Natural killer cell (primary cell): ENCODE measurements around the gene KCNH1. TPM values are rescaled to one million over a fixed set of nuclear protein-coding genes. Genes with fewer than 3 reads are reported as not detected.

ENCODE experiments used
- ATAC-seq, 3 donors: fragments of 150-1000 bp in 2 of 3; fragments of 200-7000 bp in 1 of 3; cut with Tn5 transposase; 1 replicate in 1 of 3; 2 replicates in 2 of 3; pipeline ENCODE4 v1.10.0; 2021; ENCODE audit warnings: mild to moderate bottlenecking in 2 of 3, moderate library complexity in 2 of 3
- DNase-seq, 2 donors: peaks; one replicate each; pipeline versions ENCODE4 v3.0.0 to v3.0.0-alpha.2; 2013 to 2021; ENCODE audit warnings: mixed read lengths in 1 of 2
- H3K27ac ChIP-seq: one replicate; pipeline ENCODE4 v1.5.1; 2013; ENCODE audit warnings: mild to moderate bottlenecking, low read length
- H3K27me3 ChIP-seq: one replicate; pipeline ENCODE4 v1.6.1; 2013; ENCODE audit warnings: low read length; ENCODE audit not compliant: control insufficient read depth, insufficient read depth
- H3K36me3 ChIP-seq: one replicate; pipeline ENCODE4 v1.6.1; 2013; ENCODE audit warnings: low read length; ENCODE audit not compliant: control insufficient read depth, insufficient read depth
- H3K4me1 ChIP-seq: one replicate; pipeline ENCODE4 v1.6.1; 2013; ENCODE audit warnings: low read length; ENCODE audit not compliant: control insufficient read depth, insufficient read depth
- H3K4me3 ChIP-seq: one replicate; pipeline ENCODE4 v1.5.1; 2013; ENCODE audit warnings: low read length
- H3K9me3 ChIP-seq: one replicate; pipeline ENCODE4 v1.6.1; 2013; ENCODE audit warnings: low read length; ENCODE audit not compliant: control insufficient read depth, insufficient read depth
- H3K27ac Mint-ChIP-seq, 2 donors: one replicate each; pipeline ENCODE4 v1.8.0; 2022; ENCODE audit warnings: mild to moderate bottlenecking in 2 of 2, mixed read lengths in 2 of 2, moderate library complexity in 1 of 2
- H3K27me3 Mint-ChIP-seq, 2 donors: one replicate each; pipeline ENCODE4 v1.8.0; 2022; ENCODE audit warnings: low read depth in 2 of 2, mixed read lengths in 2 of 2
- H3K36me3 Mint-ChIP-seq: one replicate; pipeline ENCODE4 v1.8.0; 2022; ENCODE audit warnings: mixed read lengths
- H3K4me1 Mint-ChIP-seq, 2 donors: one replicate each; pipeline ENCODE4 v1.8.0; 2022; ENCODE audit warnings: mixed read lengths in 2 of 2
- H3K4me3 Mint-ChIP-seq: one replicate; pipeline ENCODE4 v1.8.0; 2022; ENCODE audit warnings: mild to moderate bottlenecking, moderate library complexity, mixed read lengths
- H3K9me3 Mint-ChIP-seq, 2 donors: one replicate each; pipeline ENCODE4 v1.8.0; 2022; ENCODE audit warnings: mixed read lengths in 2 of 2
- CTCF ChIP-seq: fragments of 200-600 bp; IDR thresholded peaks from one replicate; pipeline ENCODE4 v1.8.0; 2022; ENCODE audit warnings: antibody characterized with exemption
- WGBS: methylation state at CpG from one replicate; pipeline ENCODE4 v1.1.7; 2013; ENCODE audit warnings: missing lambda C conversion rate; ENCODE audit not compliant: insufficient coverage; 5-methylcytosine and 5-hydroxymethylcytosine counted together
- intact Hi-C: fragments of 100-400 bp; cut with micrococcal nuclease; formaldehyde crosslinking; loops from one replicate; pipeline ENCODE4 v1.14.2; 2022
- total RNA-seq, 4 donors: library from RNA; stranded (reverse); fragments of 120-200 nt in 1 of 4; gene quantifications; one replicate each; pipeline versions ENCODE4 v1.2.3 to v1.2.4, GENCODE V29; 2013 to 2022

The KCNH1 gene
- total RNA-seq, 3 donors from 2014 or later (not counting 1 experiment from before 2014, with no cell fraction given) = not detected

- Histone ChIP-seq H3K9me3 (no peaks in the 10 kb centered on the region), H3K4me3 (no peak overlapping the region), H3K27me3 (no peaks in the 10 kb centered on the region), H3K27ac (no peak overlapping the region), H3K4me1 (no peaks in the 10 kb centered on the region), H3K36me3 (no peaks in the 10 kb centered on the region)
- TF ChIP-seq CTCF = no peak
- ATAC-seq (no peak), DNase-seq (no peak)
- intact Hi-C loops = no loop called here
- WGBS = 90% methylated on average over 5 of the region's 5 CpGs
- Mint-ChIP-seq H3K27me3 (peaks cover 0 to 3% of the 10 kb centered on the region in 2 donors), H3K36me3 (no peaks in the 10 kb centered on the region), H3K9me3 (peaks cover 0 to 2% of the 10 kb centered on the region in 2 donors), H3K4me3 (no peak overlapping the region), H3K4me1 (no peaks in the 10 kb centered on the region), H3K27ac (no peak overlapping the region)
Observed at GRCh38 chr1:210826686-210827085, 307.3 kb downstream of the KCNH1 start.

- H3K27ac ChIP-seq = no peak overlapping the region
- Mint-ChIP-seq H3K9me3 (no peaks in the 10 kb centered on the region), H3K4me3 (no peak overlapping the region), H3K4me1 (no peaks in the 10 kb centered on the region), H3K27me3 (peaks cover 0 to 4% of the 10 kb centered on the region in 2 donors), H3K27ac (no peak overlapping the region), H3K36me3 (no peaks in the 10 kb centered on the region)
- ATAC-seq (no peak), DNase-seq (no peak)
- H3K27me3 ChIP-seq = no peaks in the 10 kb centered on the region
- TF ChIP-seq CTCF = no peak
- intact Hi-C loops = no loop called here
- H3K36me3 ChIP-seq = no peaks in the 10 kb centered on the region
- no peaks in the 10 kb centered on the region for H3K9me3 ChIP-seq
- no peaks in the 10 kb centered on the region for H3K4me1 ChIP-seq
- no peak overlapping the region for H3K4me3 ChIP-seq
- WGBS = 80% methylated on average over 1 of the region's 1 CpG
Observed at GRCh38 chr1:210822932-210823331, 311.0 kb downstream of the KCNH1 start.

GRCh38 chr1:210822241-210822640 lies 311.7 kb downstream of the KCNH1 start:
- ATAC-seq (no peak), DNase-seq (no peak)
- no peaks in the 10 kb centered on the region for H3K36me3 Mint-ChIP-seq
- H3K27me3 ChIP-seq = no peaks in the 10 kb centered on the region
- no peak overlapping the region for H3K4me3 ChIP-seq
- no peaks in the 10 kb centered on the region for H3K36me3 ChIP-seq
- 71% methylated on average over 2 of the region's 2 CpGs for WGBS
- no peak overlapping the region for H3K27ac Mint-ChIP-seq
- no peak overlapping the region for H3K4me3 Mint-ChIP-seq
- no peaks in the 10 kb centered on the region for H3K9me3 Mint-ChIP-seq
- no peak for TF ChIP-seq CTCF
- H3K9me3 ChIP-seq = no peaks in the 10 kb centered on the region
- intact Hi-C loops = no loop called here
- H3K27me3 Mint-ChIP-seq = peaks cover 0 to 4% of the 10 kb centered on the region in 2 donors
- no peak overlapping the region for H3K27ac ChIP-seq
- H3K4me1 ChIP-seq = no peaks in the 10 kb centered on the region
- H3K4me1 Mint-ChIP-seq = no peaks in the 10 kb centered on the region

GRCh38 chr1:210821615-210822014 lies 312.3 kb downstream of the KCNH1 start:
- Mint-ChIP-seq H3K27me3 (peaks cover 0 to 4% of the 10 kb centered on the region in 2 donors), H3K9me3 (no peaks in the 10 kb centered on the region), H3K36me3 (no peaks in the 10 kb centered on the region), H3K4me3 (no peak overlapping the region), H3K27ac (no peak overlapping the region), H3K4me1 (no peaks in the 10 kb centered on the region)
- ATAC-seq = no peak
- Histone ChIP-seq H3K4me1 (no peaks in the 10 kb centered on the region), H3K27me3 (no peaks in the 10 kb centered on the region), H3K36me3 (no peaks in the 10 kb centered on the region), H3K27ac (no peak overlapping the region), H3K9me3 (no peaks in the 10 kb centered on the region), H3K4me3 (no peak overlapping the region)
- TF ChIP-seq CTCF = no peak
- no peak for DNase-seq
- intact Hi-C loops = no loop called here
- 71% methylated on average over 2 of the region's 3 CpGs for WGBS
